ENCODE data around the gene LUC7L. TPM values are rescaled to one million over a fixed set of nuclear protein-coding genes. Genes with fewer than 3 reads are reported as not detected.

Gene LUC7L
- total RNA-seq, 1 experiment from 2014 or later, result 137 TPM

DNA sequence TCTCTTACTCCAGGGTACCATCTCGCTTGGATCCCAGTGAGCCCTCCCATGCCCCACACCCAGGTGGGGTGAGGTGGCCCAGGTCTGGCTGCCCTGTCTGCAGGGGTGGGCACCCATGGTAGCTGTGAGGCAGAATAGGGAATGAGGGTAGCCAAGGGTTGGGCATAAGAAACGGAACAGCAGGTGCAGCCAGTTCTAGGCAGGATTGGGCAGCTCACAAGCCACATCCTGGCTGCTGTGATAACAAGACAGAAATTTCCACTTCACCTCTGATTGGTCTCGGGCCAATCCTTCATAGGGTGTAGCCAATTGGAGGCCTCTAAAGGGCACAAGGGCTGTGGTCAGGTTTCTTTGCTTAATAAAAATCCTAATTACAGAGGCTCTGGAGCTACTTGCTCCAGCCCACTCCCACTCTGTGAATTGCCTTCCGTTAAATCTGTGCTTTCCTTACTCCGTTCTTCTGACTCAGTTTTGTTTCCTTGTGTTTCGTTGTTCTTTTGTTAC lies 49.7 kb upstream of the LUC7L start:
- H3K9ac ChIP-seq (ENCODE audit: extremely low read depth, insufficient read length, low read length), result no peak overlapping the region
- H4K20me1 ChIP-seq (ENCODE audit: control insufficient read depth, insufficient read depth, insufficient read length), result no peaks in the 10 kb centered on the region
- H4K5ac ChIP-seq (ENCODE audit: insufficient read length, low read depth, low read length), result no peak overlapping the region
- no peak overlapping the region; a peak in 1 of 5 replicates for H3K4me3 Mint-ChIP-seq
- H2BK20ac ChIP-seq (ENCODE audit: low read depth, low read length, poor library complexity, severe bottlenecking), result no peak overlapping the region
- H4K8ac ChIP-seq (replicated peaks; ENCODE audit: insufficient read length, low read depth, low read length), result no peak overlapping the region
- H3K23ac ChIP-seq (ENCODE audit: insufficient read length, low read depth, low read length), result no peak overlapping the region
- no peak overlapping the region for H3K27ac Mint-ChIP-seq
- H3K79me1 ChIP-seq (ENCODE audit: insufficient read depth, low read depth, low read length, poor library complexity, severe bottlenecking), result no peaks in the 10 kb centered on the region
- H3K79me2 ChIP-seq (ENCODE audit: insufficient read depth, low read length), result no peaks in the 10 kb centered on the region
- no peak overlapping the region for H2BK5ac ChIP-seq (ENCODE audit: insufficient read length, low read length)
- no peak overlapping the region for H3K18ac ChIP-seq (ENCODE audit: insufficient read length, low read depth, low read length)
- H3K4ac ChIP-seq (ENCODE audit: low read depth, low read length), result no peak overlapping the region
- no peak overlapping the region for H3K14ac ChIP-seq (ENCODE audit: insufficient read depth, low read length)
- no peak overlapping the region for H2BK12ac ChIP-seq (ENCODE audit: insufficient read length, low read depth, low read length)
- no peak for DNase-seq
- peaks cover 3% of the 10 kb centered on the region; the same call in 1 of the 2 replicates for H3K27me3 ChIP-seq (ENCODE audit: insufficient read depth, low read length)
- H3K4me2 ChIP-seq (ENCODE audit: insufficient read depth, insufficient read length, low read length), result no peak overlapping the region
- H2BK120ac ChIP-seq (ENCODE audit: low read depth, low read length, poor library complexity, severe bottlenecking), result no peak overlapping the region
- H3K4me1 Mint-ChIP-seq, result peaks cover 0 to 2% of the 10 kb centered on the region in 2 experiments; a peak in 1 of 4 replicates
- H3K56ac ChIP-seq (ENCODE audit: insufficient read length, low read depth, low read length), result no peak overlapping the region
- no peaks in the 10 kb centered on the region for H3K9me3 Mint-ChIP-seq
- WGBS (ENCODE audit: extremely low coverage, insufficient read length, low lambda C conversion rate), result no CpG with 5 or more reads among the region's 6 CpGs
- no peak overlapping the region for H2AK5ac ChIP-seq (ENCODE audit: insufficient read length, low read length)
- H3K23me2 ChIP-seq (ENCODE audit: insufficient read length, low read depth, low read length, poor library complexity, severe bottlenecking), result peaks cover 8% of the 10 kb centered on the region
- H3K4me1 ChIP-seq (ENCODE audit: insufficient read depth, low read length), result no peaks in the 10 kb centered on the region
- no peak overlapping the region for H3K27ac ChIP-seq (ENCODE audit: insufficient read length, low read depth, low read length)
- H3K36me3 Mint-ChIP-seq (ENCODE audit: insufficient read depth in 1 of 3, low read depth in 3 of 3), result no peaks in the 10 kb centered on the region
- H2AFZ ChIP-seq (ENCODE audit: low read length), result no peak overlapping the region
- H2BK15ac ChIP-seq (ENCODE audit: low read depth, low read length), result no peak overlapping the region
- TF ChIP-seq, protein P1, sequence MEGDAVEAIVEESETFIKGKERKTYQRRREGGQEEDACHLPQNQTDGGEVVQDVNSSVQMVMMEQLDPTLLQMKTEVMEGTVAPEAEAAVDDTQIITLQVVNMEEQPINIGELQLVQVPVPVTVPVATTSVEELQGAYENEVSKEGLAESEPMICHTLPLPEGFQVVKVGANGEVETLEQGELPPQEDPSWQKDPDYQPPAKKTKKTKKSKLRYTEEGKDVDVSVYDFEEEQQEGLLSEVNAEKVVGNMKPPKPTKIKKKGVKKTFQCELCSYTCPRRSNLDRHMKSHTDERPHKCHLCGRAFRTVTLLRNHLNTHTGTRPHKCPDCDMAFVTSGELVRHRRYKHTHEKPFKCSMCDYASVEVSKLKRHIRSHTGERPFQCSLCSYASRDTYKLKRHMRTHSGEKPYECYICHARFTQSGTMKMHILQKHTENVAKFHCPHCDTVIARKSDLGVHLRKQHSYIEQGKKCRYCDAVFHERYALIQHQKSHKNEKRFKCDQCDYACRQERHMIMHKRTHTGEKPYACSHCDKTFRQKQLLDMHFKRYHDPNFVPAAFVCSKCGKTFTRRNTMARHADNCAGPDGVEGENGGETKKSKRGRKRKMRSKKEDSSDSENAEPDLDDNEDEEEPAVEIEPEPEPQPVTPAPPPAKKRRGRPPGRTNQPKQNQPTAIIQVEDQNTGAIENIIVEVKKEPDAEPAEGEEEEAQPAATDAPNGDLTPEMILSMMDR (conservative IDR thresholded peaks at IDR 0.05), result no peak
- H3K27me3 Mint-ChIP-seq (ENCODE audit: low read depth), result peaks cover 66% of the 10 kb centered on the region
- H3T11ph ChIP-seq (ENCODE audit: low read length), result no peak overlapping the region
- no peaks in the 10 kb centered on the region for H3K9me3 ChIP-seq (ENCODE audit: control insufficient read depth, low read depth, low read length)
- H4K91ac ChIP-seq (ENCODE audit: insufficient read length, low read depth, low read length), result no peak overlapping the region
